ENCODE measurements around the gene FERD3L. TPM values are rescaled to one million over a fixed set of nuclear protein-coding genes. Genes with fewer than 3 reads are reported as not detected.

Gene FERD3L
- total RNA-seq, 1 experiment from 2014 or later, result not detected

- peak overlapping the region; percentile 85 for H3K4me2 ChIP-seq (ENCODE audit: insufficient read depth, insufficient read length, low read length)
Measured at GRCh38 chr7:19106241-19107080, 38.8 kb downstream of the FERD3L start.

More at GRCh38 chr7:19106241-19107080, 38.8 kb downstream of the FERD3L start:
- Histone ChIP-seq H2AK5ac (ENCODE audit: insufficient read length, low read length) (no peak overlapping the region), H3K14ac (ENCODE audit: insufficient read depth, low read length) (no peak overlapping the region), H3K9me3 (ENCODE audit: control insufficient read depth, low read depth, low read length) (no peaks in the 10 kb centered on the region), H3K23me2 (ENCODE audit: insufficient read length, low read depth, low read length, poor library complexity, severe bottlenecking) (peaks cover 27% of the 10 kb centered on the region), H2BK5ac (ENCODE audit: insufficient read length, low read length) (no peak overlapping the region), H2AFZ (ENCODE audit: low read length) (no peak overlapping the region), H2BK20ac (ENCODE audit: low read depth, low read length, poor library complexity, severe bottlenecking) (no peak overlapping the region), H2BK15ac (ENCODE audit: low read depth, low read length) (no peak overlapping the region), H3K27me3 (ENCODE audit: insufficient read depth, low read length) (peaks cover 62% of the 10 kb centered on the region), H3K79me1 (ENCODE audit: insufficient read depth, low read depth, low read length, poor library complexity, severe bottlenecking) (no peaks in the 10 kb centered on the region), H3T11ph (ENCODE audit: low read length) (no peak overlapping the region), H4K91ac (ENCODE audit: insufficient read length, low read depth, low read length) (no peak overlapping the region), H4K8ac (replicated peaks; ENCODE audit: insufficient read length, low read depth, low read length) (no peak overlapping the region), H3K18ac (ENCODE audit: insufficient read length, low read depth, low read length) (no peak overlapping the region), H3K4me1 (ENCODE audit: insufficient read depth, low read length) (peaks cover 6% of the 10 kb centered on the region), H2BK12ac (ENCODE audit: insufficient read length, low read depth, low read length) (no peak overlapping the region), H2BK120ac (ENCODE audit: low read depth, low read length, poor library complexity, severe bottlenecking) (no peak overlapping the region), H3K56ac (ENCODE audit: insufficient read length, low read depth, low read length) (no peak overlapping the region), H3K9ac (ENCODE audit: extremely low read depth, insufficient read length, low read length) (no peak overlapping the region), H3K79me2 (ENCODE audit: insufficient read depth, low read length) (no peaks in the 10 kb centered on the region), H3K4ac (ENCODE audit: low read depth, low read length) (no peak overlapping the region), H3K27ac (ENCODE audit: insufficient read length, low read depth, low read length) (no peak overlapping the region), H3K23ac (ENCODE audit: insufficient read length, low read depth, low read length) (no peak overlapping the region), H4K20me1 (ENCODE audit: control insufficient read depth, insufficient read depth, insufficient read length) (no peaks in the 10 kb centered on the region), H4K5ac (ENCODE audit: insufficient read length, low read depth, low read length) (no peak overlapping the region)
- H3K4me3 Mint-ChIP-seq, result peak overlapping the region; percentile 33 to 86
- no CpG with 5 or more reads among the region's 49 CpGs for WGBS (ENCODE audit: extremely low coverage, insufficient read length, low lambda C conversion rate)
- H3K4me1 Mint-ChIP-seq, result peaks cover 46 to 57% of the 10 kb centered on the region in 2 experiments
- TF ChIP-seq CTCF (conservative IDR thresholded peaks at IDR 0.05), result no peak
- H3K27ac Mint-ChIP-seq, result no peak overlapping the region
- peaks cover 0 to 2% of the 10 kb centered on the region in 2 experiments; a peak in 1 of 5 replicates for H3K9me3 Mint-ChIP-seq
- DNase-seq, result peak; percentile 64
- no peaks in the 10 kb centered on the region for H3K36me3 Mint-ChIP-seq (ENCODE audit: insufficient read depth in 1 of 3, low read depth in 3 of 3)
- peaks cover 100% of the 10 kb centered on the region for H3K27me3 Mint-ChIP-seq (ENCODE audit: low read depth)

Measured in H9 (cell line).